ENCODE measurements around the gene PNPLA8.

DNA sequence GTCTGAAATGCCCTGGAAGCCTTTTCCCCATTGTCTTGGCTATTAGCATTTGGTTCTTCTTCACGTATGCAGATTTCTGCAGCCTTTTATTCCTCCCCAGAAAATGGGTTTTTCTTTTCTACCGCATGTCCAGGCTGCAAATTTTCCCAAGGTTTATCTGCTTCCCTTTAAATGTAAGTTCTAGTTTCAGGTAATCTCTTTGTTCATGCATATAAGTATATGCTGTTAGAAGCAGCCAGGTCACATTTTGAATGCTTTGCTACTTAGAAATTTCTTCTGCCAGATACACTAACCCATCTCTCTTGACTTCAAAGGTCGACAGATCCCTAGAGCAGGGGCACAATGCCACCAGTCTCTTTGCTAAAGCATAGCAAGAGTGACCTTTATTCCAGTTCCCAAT is 31.3 kb upstream of the PNPLA8 start:
- TF ChIP-seq, protein P1, sequence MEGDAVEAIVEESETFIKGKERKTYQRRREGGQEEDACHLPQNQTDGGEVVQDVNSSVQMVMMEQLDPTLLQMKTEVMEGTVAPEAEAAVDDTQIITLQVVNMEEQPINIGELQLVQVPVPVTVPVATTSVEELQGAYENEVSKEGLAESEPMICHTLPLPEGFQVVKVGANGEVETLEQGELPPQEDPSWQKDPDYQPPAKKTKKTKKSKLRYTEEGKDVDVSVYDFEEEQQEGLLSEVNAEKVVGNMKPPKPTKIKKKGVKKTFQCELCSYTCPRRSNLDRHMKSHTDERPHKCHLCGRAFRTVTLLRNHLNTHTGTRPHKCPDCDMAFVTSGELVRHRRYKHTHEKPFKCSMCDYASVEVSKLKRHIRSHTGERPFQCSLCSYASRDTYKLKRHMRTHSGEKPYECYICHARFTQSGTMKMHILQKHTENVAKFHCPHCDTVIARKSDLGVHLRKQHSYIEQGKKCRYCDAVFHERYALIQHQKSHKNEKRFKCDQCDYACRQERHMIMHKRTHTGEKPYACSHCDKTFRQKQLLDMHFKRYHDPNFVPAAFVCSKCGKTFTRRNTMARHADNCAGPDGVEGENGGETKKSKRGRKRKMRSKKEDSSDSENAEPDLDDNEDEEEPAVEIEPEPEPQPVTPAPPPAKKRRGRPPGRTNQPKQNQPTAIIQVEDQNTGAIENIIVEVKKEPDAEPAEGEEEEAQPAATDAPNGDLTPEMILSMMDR (IDR thresholded peaks at IDR 0.05; ENCODE audit: poor library complexity, severe bottlenecking), result no peak
- TF ChIP-seq TAF1 (IDR thresholded peaks at IDR 0.05; ENCODE audit: low read depth) (no peak), POLR2AphosphoS5 (IDR thresholded peaks at IDR 0.05) (no peak), SMC3 (conservative IDR thresholded peaks at IDR 0.05; ENCODE audit: poor library complexity) (no peak)

Data from neural cell (in vitro differentiated cells).